Upper lobe of left lung (tissue), 4 donors: Measurements from ENCODE around the gene TTC7B.

ENCODE experiments used
- CTCF ChIP-seq, 6 experiments: fragments of 450-650 bp in 4 of 6; fragments of 200-600 bp in 2 of 6; sonication (generic) in 2 of 6; IDR thresholded peaks; one replicate each; pipeline ENCODE4 v1.5.1; 2016 to 2019; ENCODE audit warnings: antibody characterized with exemption in 6 of 6
- EP300 ChIP-seq, 4 donors: sonication (generic); formaldehyde crosslinking; IDR thresholded peaks; one replicate each; pipeline ENCODE4 v1.5.1; 2017; ENCODE audit warnings: antibody characterized with exemption in 4 of 4, control low read depth in 2 of 4

GRCh38 chr14:90697577-90698206 lies 118.5 kb downstream of the TTC7B start:
- TF ChIP-seq CTCF (IDR thresholded peaks at IDR 0.05), result peak; percentile 88 to 95 (median 92)
- no peak for TF ChIP-seq EP300 (IDR thresholded peaks at IDR 0.05)
